Measurements from ENCODE around the gene ARV1. TPM values are rescaled to one million over a fixed set of nuclear protein-coding genes. Genes with fewer than 3 reads are reported as not detected.
"Not testable (repeated sequence)": the region's sequence is repeated elsewhere in the genome, so short reads cannot be mapped to it uniquely, and the experiment has no call there.

ARV1 gene
- total RNA-seq, 1 experiment from 2014 or later: 8.0 TPM

GRCh38 chr1:231045286-231045685 is 66.4 kb downstream of the ARV1 start:
- H2BK12ac ChIP-seq (ENCODE audit: insufficient read length, low read depth, low read length): no peak overlapping the region
- H3K9ac ChIP-seq (ENCODE audit: extremely low read depth, insufficient read length, low read length): no peak overlapping the region
- peaks cover 10 to 11% of the 10 kb centered on the region in 2 experiments for H3K4me1 Mint-ChIP-seq
- H4K8ac ChIP-seq (replicated peaks; ENCODE audit: insufficient read length, low read depth, low read length): no peak overlapping the region
- no peak for DNase-seq
- H2AFZ ChIP-seq (ENCODE audit: low read length): no peak overlapping the region
- no peak overlapping the region for H2BK15ac ChIP-seq (ENCODE audit: low read depth, low read length)
- no peaks in the 10 kb centered on the region for H3K4me1 ChIP-seq (ENCODE audit: insufficient read depth, low read length)
- H3K79me2 ChIP-seq (ENCODE audit: insufficient read depth, low read length): no peaks in the 10 kb centered on the region
- peaks cover 27% of the 10 kb centered on the region; the same call in 1 of the 2 replicates for H3K27me3 ChIP-seq (ENCODE audit: insufficient read depth, low read length)
- no peak overlapping the region for H2AK5ac ChIP-seq (ENCODE audit: insufficient read length, low read length)
- H4K91ac ChIP-seq (ENCODE audit: insufficient read length, low read depth, low read length): no peak overlapping the region
- no peak overlapping the region for H4K5ac ChIP-seq (ENCODE audit: insufficient read length, low read depth, low read length)
- no peaks in the 10 kb centered on the region for H4K20me1 ChIP-seq (ENCODE audit: control insufficient read depth, insufficient read depth, insufficient read length)
- H3T11ph ChIP-seq (ENCODE audit: low read length): no peak overlapping the region
- no peak overlapping the region for H3K23ac ChIP-seq (ENCODE audit: insufficient read length, low read depth, low read length)
- no peak overlapping the region for H3K4me3 Mint-ChIP-seq
- H2BK5ac ChIP-seq (ENCODE audit: insufficient read length, low read length): no peak overlapping the region
- peaks cover 7 to 8% of the 10 kb centered on the region in 2 experiments; a peak in 4 of 5 replicates for H3K9me3 Mint-ChIP-seq
- H3K79me1 ChIP-seq (ENCODE audit: insufficient read depth, low read depth, low read length, poor library complexity, severe bottlenecking): no peaks in the 10 kb centered on the region
- H3K14ac ChIP-seq (ENCODE audit: insufficient read depth, low read length): no peak overlapping the region
- H3K18ac ChIP-seq (ENCODE audit: insufficient read length, low read depth, low read length): no peak overlapping the region
- H2BK120ac ChIP-seq (ENCODE audit: low read depth, low read length, poor library complexity, severe bottlenecking): no peak overlapping the region
- H3K36me3 Mint-ChIP-seq (ENCODE audit: insufficient read depth in 1 of 3, low read depth in 3 of 3): no peaks in the 10 kb centered on the region; a peak in 1 of 7 replicates
- H3K9me3 ChIP-seq (ENCODE audit: control insufficient read depth, low read depth, low read length): peaks cover 8% of the 10 kb centered on the region
- H3K27ac ChIP-seq (ENCODE audit: insufficient read length, low read depth, low read length): no peak overlapping the region
- H2BK20ac ChIP-seq (ENCODE audit: low read depth, low read length, poor library complexity, severe bottlenecking): no peak overlapping the region
- H3K23me2 ChIP-seq (ENCODE audit: insufficient read length, low read depth, low read length, poor library complexity, severe bottlenecking): peaks cover 7% of the 10 kb centered on the region
- no peak overlapping the region for H3K4me2 ChIP-seq (ENCODE audit: insufficient read depth, insufficient read length, low read length)
- H3K56ac ChIP-seq (ENCODE audit: insufficient read length, low read depth, low read length): no peak overlapping the region
- no peak overlapping the region for H3K4ac ChIP-seq (ENCODE audit: low read depth, low read length)
- TF ChIP-seq, protein P1, sequence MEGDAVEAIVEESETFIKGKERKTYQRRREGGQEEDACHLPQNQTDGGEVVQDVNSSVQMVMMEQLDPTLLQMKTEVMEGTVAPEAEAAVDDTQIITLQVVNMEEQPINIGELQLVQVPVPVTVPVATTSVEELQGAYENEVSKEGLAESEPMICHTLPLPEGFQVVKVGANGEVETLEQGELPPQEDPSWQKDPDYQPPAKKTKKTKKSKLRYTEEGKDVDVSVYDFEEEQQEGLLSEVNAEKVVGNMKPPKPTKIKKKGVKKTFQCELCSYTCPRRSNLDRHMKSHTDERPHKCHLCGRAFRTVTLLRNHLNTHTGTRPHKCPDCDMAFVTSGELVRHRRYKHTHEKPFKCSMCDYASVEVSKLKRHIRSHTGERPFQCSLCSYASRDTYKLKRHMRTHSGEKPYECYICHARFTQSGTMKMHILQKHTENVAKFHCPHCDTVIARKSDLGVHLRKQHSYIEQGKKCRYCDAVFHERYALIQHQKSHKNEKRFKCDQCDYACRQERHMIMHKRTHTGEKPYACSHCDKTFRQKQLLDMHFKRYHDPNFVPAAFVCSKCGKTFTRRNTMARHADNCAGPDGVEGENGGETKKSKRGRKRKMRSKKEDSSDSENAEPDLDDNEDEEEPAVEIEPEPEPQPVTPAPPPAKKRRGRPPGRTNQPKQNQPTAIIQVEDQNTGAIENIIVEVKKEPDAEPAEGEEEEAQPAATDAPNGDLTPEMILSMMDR (conservative IDR thresholded peaks at IDR 0.05): no peak
- peaks cover 98% of the 10 kb centered on the region for H3K27me3 Mint-ChIP-seq (ENCODE audit: low read depth)
- H3K27ac Mint-ChIP-seq: no peak overlapping the region

- H3K4me2 ChIP-seq (ENCODE audit: insufficient read depth, insufficient read length, low read length); H2AFZ ChIP-seq (ENCODE audit: low read length); H2AK5ac ChIP-seq (ENCODE audit: insufficient read length, low read length); H3K23ac ChIP-seq (ENCODE audit: insufficient read length, low read depth, low read length); H4K5ac ChIP-seq (ENCODE audit: insufficient read length, low read depth, low read length); H3K27ac Mint-ChIP-seq; H2BK120ac ChIP-seq (ENCODE audit: low read depth, low read length, poor library complexity, severe bottlenecking); H3K4me1 ChIP-seq (ENCODE audit: insufficient read depth, low read length); H2BK20ac ChIP-seq (ENCODE audit: low read depth, low read length, poor library complexity, severe bottlenecking); H3K56ac ChIP-seq (ENCODE audit: insufficient read length, low read depth, low read length); DNase-seq; H3K9me3 Mint-ChIP-seq; H3K18ac ChIP-seq (ENCODE audit: insufficient read length, low read depth, low read length); H3K4me3 Mint-ChIP-seq; H3K14ac ChIP-seq (ENCODE audit: insufficient read depth, low read length); H4K20me1 ChIP-seq (ENCODE audit: control insufficient read depth, insufficient read depth, insufficient read length); H3K4ac ChIP-seq (ENCODE audit: low read depth, low read length); H3K9ac ChIP-seq (ENCODE audit: extremely low read depth, insufficient read length, low read length); H3K27ac ChIP-seq (ENCODE audit: insufficient read length, low read depth, low read length); H3K79me2 ChIP-seq (ENCODE audit: insufficient read depth, low read length); H4K91ac ChIP-seq (ENCODE audit: insufficient read length, low read depth, low read length); H3K79me1 ChIP-seq (ENCODE audit: insufficient read depth, low read depth, low read length, poor library complexity, severe bottlenecking); H2BK5ac ChIP-seq (ENCODE audit: insufficient read length, low read length); H3K9me3 ChIP-seq (ENCODE audit: control insufficient read depth, low read depth, low read length); H2BK12ac ChIP-seq (ENCODE audit: insufficient read length, low read depth, low read length); H2BK15ac ChIP-seq (ENCODE audit: low read depth, low read length); H3K23me2 ChIP-seq (ENCODE audit: insufficient read length, low read depth, low read length, poor library complexity, severe bottlenecking); H3K36me3 Mint-ChIP-seq (ENCODE audit: insufficient read depth in 1 of 3, low read depth in 3 of 3); H3T11ph ChIP-seq (ENCODE audit: low read length); H4K8ac ChIP-seq (replicated peaks; ENCODE audit: insufficient read length, low read depth, low read length): not testable (repeated sequence)
- peaks cover 9 to 11% of the 10 kb centered on the region in 2 experiments for H3K4me1 Mint-ChIP-seq
- WGBS (ENCODE audit: extremely low coverage, insufficient read length, low lambda C conversion rate): no CpG with 5 or more reads among the region's 10 CpGs
- peaks cover 19% of the 10 kb centered on the region; the same call in 1 of the 2 replicates for H3K27me3 ChIP-seq (ENCODE audit: insufficient read depth, low read length)
- peaks cover 97% of the 10 kb centered on the region for H3K27me3 Mint-ChIP-seq (ENCODE audit: low read depth)
Observed at GRCh38 chr1:231045921-231046729, 67.2 kb downstream of the ARV1 start.
